HG03066 (cell line): Measurements from ENCODE around the gene ERC2.

Experiments
- ATAC-seq: cut with Tn5 transposase; IDR thresholded peaks from one replicate; pipeline ENCODE4 v1.9.1; 2021; ENCODE audit warnings: low read depth; ENCODE audit not compliant: unreplicated experiment

Gene ERC2

DNA sequence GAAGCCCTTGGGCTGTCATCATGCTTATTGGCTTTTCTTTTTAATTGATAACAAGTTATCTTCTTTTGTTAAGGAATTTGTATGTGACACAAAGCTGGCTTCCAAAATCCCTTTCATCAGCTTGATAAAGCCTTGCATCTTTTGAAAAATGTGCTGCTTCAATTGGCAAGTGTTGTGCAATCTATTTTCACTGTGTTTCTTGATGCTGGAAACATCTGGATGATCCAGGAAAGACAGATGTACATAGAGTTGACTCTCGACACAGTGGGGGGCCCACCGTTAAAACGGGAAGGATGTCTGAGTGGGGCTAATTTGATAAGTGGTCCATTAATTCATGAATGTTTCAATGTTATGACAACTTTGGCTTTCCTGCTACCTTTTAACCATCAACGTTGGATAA lies 822.8 kb downstream of the ERC2 start:
- no peak for ATAC-seq

DNA sequence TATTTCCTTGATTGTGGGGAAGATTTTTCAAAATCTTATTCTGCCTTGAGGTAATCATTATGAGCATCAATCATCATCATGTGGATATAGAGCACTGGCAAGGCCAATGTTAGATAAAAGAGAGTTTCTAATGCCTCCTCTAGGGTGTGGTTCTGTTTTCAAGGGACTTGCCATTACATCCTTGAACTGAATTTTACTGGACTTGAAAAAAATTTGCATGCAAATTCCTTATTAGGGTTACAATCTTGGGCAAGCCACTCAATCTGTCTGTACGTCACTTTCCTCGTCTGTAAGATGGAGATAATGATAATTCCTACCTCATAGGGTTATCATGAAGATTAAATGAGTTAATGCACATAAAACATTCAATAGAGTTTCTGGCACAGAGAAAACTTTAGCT lies 825.0 kb downstream of the ERC2 start:
- ATAC-seq, result no peak

DNA sequence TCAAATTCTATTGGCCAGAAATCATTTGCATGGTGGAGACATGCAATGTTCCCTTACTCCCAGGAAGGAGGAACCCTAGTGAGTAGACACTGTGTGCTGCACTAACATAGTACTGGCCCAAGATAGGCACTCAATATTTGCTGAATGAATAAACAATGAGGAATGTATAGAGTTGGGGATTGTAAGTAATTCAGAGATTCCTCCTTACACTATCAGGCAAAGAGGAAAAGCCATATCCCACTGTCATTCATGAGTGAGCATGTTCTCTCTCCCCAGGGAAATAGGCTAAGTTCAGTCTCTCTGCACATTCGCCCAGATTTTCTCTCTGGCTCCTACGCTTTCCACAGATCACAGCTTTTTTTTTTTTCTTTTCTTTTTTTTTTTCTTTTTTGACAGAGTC lies 826.3 kb downstream of the ERC2 start:
- ATAC-seq, result no peak

DNA sequence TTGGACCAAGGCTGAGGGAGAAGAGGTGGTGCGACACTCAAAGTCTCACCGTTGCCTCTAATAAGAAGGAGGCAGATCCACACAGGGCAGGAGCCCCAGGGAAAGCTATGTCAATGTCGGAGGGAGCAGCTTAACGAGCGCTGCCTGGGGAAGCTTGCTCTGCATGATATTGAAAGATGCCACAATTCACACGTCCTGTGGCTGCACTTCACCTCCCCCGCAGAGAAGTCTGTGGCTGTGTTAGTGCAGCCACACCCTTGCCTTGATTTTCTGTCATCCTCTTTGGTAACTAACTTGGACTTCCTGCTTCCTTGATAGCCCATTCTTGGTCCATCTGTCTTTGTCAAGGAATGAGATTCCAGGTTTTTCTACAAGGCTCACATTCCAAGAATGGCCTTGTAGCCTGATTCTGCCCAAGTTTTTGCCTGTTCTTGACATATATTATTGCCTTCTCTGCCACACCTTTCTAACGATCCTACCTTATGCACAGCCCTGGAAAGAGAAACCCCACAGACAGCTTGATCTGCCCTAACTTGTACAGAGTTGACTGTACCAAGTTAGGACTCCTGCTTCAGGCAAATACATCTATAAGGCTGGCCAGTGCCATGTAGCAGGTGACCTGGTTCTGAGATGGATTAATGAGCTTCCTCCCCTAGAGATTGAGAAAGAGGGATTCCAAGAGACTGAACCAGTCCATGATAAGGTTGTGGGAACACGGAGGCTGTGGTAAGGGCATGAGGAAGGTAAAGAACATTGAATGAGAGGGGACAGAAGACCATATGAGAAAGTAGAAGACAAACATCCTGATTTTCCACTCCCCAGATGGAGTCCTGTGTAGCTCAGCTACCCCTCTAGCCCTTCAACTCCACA lies 828.1 kb downstream of the ERC2 start:
- no peak for ATAC-seq

DNA sequence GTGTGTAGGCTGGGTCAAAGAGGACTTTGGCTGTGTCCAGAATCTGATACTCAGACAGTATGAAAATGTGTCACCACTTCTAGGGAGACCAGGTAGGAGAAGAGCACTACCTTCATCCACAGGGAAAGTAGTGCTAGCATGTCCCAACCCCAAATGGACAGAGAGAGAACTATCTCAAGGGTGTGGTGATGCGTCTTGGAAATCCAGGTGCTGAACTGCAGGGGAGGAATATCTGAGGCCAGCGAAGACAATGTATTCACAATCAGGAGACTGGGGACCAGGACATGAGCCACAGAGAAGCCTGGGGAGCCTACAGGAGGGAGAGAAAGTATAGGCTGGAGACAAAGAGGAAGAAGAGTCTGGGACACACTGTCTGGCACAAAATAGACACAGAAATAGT lies 829.1 kb downstream of the ERC2 start:
- ATAC-seq, result no peak

DNA sequence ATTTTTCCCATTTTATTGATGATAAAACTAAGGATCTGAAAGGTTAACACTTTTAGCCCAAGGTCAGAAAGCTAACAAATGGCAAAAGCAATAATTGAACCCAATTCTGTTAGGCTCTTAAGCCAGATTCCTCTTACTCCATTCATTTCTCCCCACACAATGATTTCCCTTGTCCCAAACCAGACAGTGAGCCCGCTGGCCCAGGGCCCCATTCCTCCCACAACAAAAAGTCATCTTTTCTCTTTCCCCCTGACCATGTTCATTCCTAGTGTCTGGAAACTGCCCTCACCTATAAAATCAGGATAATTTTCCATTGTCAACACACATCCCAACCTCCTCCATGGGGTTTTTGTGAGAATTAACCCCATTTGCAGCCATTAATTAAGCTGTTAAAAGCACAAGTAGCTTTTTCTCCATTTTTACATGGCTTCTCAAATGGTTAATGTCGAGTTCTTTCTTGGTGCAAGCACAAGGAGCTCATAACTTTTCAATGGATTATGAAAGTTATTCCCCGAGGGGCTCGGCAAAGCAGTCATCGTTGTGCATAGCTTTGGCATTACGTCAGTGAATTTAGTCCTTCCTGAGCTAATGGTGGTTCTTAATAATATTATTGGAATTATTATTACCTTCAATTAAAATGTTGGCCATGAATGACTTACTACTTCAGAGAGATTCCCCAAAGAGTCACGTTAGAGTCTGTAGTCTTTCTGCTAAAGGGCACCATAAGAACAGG lies 830.2 kb downstream of the ERC2 start:
- ATAC-seq, result no peak

DNA sequence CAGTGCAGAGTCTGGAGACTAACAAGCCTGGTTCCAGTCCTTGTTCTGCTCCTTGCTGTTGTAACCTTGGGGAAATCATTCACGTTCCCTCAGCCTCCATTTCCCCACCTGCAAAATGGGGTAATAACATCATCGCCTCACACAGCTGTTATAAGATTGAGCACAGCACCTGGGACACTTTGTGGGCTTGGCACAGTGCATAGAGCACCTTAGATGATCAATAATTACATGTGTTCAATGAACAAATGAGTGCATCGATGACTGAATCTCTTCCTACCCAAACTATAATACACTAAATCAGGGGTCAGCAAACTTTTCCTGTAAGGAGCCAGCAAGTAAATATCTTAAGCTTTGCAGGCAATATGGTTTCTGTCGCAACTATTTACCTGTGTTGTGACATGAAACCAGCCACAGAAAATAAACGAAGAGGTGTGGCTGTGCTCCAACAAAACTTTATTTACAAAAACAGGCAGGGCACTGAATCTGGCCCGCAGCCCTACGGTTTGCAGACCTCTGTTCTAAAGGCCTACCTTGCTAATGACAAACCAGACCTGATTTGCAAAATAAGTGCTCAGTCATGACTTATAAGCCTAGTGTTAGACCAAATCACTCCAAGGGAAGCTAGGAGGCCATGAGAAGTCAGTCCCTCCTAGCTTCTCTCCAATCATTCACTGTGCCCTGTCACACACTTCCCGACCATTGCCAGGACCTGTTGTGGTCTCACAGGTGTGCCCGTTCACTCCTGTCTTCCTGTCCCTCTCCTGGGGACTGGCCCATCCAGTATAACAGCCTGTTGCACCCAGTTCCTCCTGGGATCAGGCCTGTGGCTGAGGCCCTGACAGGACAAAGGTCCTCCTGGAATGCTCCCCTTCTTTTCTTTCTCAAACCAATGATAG lies 831.7 kb downstream of the ERC2 start:
- ATAC-seq, result no peak

DNA sequence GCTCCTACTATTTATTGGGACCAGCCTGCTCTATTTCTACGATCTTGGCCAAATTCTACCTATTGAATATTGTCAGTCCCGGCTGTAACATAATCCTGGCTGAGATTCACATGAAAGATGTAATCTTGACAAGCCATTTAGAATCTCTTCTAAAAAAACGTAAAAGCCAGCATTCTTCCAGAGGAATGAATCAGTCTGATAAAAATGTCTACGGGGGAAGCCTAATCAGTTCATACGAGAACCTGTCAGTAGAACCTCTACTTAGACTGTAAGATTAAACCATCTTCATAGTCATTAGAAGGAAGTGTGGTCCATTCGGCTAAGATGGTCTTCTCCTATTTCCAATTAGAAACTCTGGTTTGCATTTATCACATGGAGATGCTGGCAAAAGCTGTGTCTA lies 833.9 kb downstream of the ERC2 start:
- no peak for ATAC-seq

DNA sequence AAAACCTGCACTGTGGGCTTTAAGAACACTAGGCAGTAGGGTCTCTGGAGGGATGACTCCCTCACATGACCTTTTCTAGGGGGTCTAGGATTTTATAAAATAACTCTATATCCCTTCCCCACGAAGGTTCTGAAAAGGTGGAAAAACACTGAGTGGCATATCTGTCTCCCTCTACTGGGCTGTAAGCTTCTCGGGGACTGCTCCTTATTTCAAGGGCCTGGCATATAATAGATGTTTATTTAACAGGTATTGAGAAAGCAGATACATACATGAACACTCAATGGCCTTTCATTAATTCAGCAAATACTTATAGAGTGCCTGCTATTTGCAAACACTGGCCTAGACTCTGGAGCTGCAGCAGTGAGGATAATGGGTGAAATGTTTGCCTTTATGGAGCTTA lies 834.9 kb downstream of the ERC2 start:
- ATAC-seq, result no peak

DNA sequence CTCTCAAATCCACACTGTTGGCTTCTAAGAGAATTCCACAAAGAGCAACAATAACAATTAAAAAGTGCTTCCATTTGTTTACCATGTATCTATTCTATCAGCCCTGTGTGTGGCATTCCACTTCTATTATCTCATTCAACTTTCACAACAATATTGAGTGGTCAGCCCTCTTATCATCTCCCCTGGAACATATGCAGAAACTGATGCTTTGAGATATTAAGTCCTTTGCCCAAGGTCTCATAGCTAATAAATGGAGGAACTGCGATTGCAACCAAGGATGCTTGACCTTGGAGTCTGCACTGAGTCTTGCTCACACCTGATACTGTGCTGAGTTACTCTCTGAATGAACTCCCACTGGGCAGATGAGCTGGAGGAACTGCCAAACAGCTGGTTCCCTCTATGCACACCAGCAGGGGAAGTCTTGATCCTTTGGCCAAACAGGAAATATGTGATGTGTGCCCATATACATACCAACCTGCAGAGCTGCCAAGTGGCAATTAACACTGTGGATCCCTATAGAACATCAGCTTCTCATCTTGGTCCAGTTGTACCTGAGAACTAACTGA lies 836.4 kb downstream of the ERC2 start:
- no peak for ATAC-seq

DNA sequence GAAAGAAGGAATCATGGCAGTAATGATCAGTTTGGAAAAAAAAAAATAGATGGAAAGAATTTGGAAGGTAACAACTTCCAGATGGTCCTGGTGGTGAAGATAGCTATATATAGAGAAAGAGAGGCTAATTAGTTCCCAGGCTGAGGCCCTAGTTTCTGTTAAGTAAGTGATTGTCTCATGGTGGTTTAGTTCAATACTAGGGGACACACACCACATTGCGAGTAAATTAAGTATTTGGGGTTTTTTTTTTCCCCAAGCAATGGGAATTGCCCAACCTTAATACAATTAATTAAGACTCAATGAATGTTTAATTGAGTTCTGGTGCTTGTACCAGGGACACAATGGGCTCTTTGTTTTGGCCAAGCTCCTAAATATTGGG lies 837.4 kb downstream of the ERC2 start:
- no peak for ATAC-seq

DNA sequence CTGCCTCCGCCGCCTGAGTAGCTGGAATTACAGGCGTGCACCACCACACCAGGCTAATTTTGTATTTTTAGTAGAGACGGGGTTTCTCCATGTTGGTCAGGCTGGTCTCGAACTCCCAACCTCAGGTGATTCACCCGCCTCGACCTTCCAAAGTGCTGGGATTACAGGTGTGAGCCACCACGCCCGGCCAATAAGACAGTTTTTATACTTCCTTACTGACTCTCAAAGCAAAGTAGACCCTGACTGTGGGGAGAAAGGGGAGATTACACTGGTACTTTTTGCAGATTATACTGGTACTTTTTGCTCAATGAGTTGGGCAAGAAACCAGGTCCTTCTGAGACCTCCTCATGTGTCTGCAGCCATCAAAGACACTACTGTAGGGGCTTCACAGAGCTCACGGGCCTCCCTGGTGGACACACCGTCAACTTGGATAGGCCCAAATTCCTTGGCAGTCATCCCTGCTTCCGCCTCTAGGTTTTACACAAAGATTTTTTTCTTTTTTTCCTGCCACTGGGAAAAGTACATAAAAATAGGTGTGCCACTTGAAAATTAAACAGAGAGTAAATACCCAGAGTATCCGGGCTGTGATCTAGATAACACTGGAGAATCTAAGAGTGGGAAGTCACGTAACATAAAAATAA lies 837.9 kb downstream of the ERC2 start:
- ATAC-seq, result no peak

DNA sequence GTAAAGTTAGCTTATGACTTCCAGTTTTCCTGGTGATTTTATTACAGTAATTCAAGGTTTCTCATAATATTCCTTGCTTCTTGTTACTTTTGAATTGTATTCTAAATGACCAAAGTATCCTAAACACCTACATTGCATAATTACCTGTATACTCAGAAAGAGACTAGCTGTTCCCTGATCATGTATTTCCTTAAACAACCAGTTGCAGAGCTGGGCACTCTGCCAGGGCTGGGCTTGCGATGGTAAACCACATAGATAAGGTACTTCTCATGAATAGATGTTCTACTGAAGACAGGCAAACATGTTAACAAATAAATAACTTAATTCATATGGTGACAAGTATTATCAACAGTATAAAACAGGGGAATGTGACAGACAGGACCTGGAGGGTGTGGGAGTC lies 838.8 kb downstream of the ERC2 start:
- ATAC-seq, result no peak

DNA sequence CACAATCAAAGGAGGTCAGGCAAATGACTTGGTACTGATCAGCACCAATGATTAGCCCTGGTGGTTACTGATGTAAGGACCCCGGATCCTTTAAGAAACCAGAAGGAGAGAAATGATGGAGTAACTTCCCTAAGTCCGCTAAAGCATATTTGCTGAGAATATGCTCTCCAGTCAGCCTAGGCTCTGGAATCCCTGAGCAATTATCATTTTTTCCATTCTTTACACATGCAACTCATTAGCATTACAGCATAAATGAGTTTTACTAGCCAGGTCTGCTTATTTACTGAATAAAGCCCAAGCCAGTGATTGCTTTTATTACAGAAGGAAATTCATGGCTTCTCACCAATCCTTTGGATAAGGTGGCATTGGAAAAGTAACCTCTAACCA lies 842.0 kb downstream of the ERC2 start:
- no peak for ATAC-seq

DNA sequence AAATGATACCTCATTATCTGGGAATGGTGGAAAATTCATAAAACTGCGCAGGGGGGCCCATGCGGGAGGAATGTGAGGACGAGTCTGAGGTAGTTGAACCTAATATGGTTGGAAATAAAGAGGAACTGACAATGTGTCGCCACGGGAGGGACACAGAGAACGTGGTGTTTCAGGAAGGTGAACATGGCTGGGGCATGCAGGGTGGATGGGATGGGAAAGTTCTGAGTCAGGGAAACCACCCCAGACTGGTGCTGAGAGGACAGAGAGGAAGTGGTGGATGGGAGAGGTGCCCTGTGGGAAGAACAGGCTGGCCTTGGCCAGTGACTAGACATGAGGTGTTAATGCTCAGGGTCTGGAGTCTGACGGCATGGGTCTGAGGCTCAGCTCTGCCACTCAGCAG lies 844.0 kb downstream of the ERC2 start:
- ATAC-seq, result no peak

DNA sequence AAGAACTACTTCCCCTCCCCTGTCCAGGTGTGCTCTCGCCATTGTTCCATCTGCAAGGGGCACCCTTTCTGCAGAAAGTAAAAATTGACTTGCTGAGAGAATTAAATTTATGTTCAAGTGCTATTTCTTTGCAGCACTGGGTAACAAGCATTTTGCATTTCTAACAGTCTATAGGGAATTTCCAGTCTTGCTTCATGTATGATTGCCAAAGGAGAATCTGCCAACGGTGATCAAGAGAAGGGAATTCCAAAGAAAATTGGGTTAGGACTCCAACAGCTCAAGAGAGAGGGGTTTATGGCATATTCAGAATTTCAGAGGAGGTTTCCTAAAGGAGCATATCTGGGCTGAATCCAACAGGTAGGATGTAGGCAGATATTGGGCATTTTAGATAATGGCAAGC lies 844.5 kb downstream of the ERC2 start:
- ATAC-seq, result no peak

DNA sequence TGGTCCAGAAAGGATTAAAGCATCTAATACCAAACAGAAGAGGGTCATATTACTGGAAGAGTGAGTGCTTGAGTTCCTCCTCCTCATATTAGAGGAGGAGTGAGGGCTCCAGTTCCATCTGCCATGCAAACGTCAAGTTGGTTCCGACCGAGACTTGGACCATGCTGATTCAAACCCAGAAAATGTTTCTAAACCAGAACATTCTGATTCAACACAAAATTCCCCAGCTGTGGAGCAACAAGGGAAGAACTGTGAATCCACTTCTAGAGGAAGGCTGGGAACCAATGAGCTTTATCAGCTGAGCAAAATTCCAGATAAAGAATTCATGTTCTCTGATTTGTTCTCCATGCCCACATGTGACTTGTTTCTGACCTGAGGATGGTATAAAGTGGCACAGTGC lies 845.5 kb downstream of the ERC2 start:
- ATAC-seq, result no peak

DNA sequence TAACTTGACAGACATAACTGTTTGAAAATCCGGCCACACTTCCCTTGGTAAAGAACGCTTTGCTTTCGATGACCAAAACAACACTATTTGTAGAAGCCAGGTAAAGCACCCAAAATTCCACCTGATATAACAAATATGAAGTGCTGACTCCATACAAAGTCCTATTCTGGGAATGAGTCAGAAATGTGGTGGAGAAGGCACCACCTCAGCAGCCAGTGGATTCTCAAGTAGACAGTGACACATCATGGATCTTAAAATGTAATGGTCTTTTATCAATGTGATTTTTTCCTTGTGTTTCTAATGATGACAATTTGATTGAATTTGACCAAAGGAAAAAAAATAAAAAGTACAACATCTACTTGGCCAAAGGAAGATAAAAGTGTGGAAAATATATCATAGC lies 846.2 kb downstream of the ERC2 start:
- no peak for ATAC-seq

DNA sequence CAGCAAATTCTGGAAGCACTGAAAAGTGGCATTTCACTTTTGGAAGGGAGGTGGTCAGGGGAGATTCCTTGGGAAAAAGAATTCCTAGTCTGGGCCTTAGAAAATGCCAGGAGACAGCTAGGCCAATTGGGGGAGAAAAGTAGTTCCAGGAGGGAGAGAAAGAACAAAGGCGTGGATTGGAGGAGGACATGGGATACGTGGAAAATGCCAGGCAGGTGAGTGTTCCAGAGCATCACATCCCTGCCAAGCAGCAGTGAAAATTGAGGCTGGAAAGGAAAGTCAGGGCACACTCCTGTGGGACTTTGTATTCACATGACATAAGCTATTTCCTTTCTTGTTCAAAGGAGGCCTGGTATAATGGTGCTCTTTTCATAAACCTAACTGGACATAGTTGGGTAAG lies 846.6 kb downstream of the ERC2 start:
- ATAC-seq, result no peak

DNA sequence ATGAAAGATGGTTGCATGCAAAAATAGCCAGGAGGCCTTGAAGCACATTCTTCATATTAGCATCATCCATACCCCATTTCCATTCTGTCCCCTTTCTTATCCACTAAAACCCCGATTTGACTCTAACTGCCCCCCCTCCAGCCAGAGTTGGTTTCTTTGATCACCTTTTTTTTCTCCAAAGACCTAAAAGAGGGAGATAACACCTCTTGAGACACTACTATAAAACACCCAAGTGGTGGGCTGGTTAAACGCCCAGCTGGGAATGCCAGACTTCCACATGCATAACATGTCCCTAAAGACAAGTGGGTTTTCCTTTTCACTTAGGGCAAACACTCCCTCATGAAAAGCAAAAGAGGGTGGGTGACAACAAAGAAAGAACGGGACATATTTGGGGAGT lies 847.2 kb downstream of the ERC2 start:
- ATAC-seq, result no peak
